Muscle of arm (tissue), 12 donors: ENCODE data around the gene CLIP3. TPM values are rescaled to one million over a fixed set of nuclear protein-coding genes. Genes with fewer than 3 reads are reported as not detected.

Experiments
- DNase-seq: peaks from one replicate; pipeline ENCODE4 v3.0.0-alpha.2; 2013
- polyA plus RNA-seq, 12 donors: library from polyadenylated mRNA; unstranded; fragments of 120-200 nt; gene quantifications; one replicate each; pipeline ENCODE4 v1.2.1, GENCODE V29; 2013; ENCODE audit not compliant: insufficient read length in 12 of 12

CLIP3 gene
- polyA plus RNA-seq, 12 donors: 13.4 to 88.9 (median 18.1) TPM; not detected in 1

GRCh38 chr19:36010402-36010801 is 22.3 kb downstream of the CLIP3 start:
- no peak for DNase-seq

GRCh38 chr19:36009633-36010379 is 22.9 kb downstream of the CLIP3 start:
- no peak for DNase-seq

GRCh38 chr19:36009220-36009619 is 23.5 kb downstream of the CLIP3 start:
- peak; percentile 56 for DNase-seq

GRCh38 chr19:36008336-36008978 is 24.2 kb downstream of the CLIP3 start, which contains the start of gene SYNE4:
SYNE4 (minus strand) TSS chr19:36008813; CDS start chr19:36008681, 132 bp downstream.
- DNase-seq: no peak

GRCh38 chr19:36006955-36007354 is 25.7 kb downstream of the CLIP3 start:
- DNase-seq: no peak

- DNase-seq: no peak
Measured at GRCh38 chr19:36003284-36003683, 29.4 kb downstream of the CLIP3 start.

- DNase-seq: no peak
Measured at GRCh38 chr19:36001605-36002004, 31.1 kb downstream of the CLIP3 start.

- DNase-seq: no peak
Measured at GRCh38 chr19:35996777-35997176, 35.9 kb downstream of the CLIP3 start.

- DNase-seq: peak; percentile 93
Measured at GRCh38 chr19:35995048-35995993, 37.4 kb downstream of the CLIP3 start, which contains the start of gene SDHAF1. SDHAF1 (plus strand) TSS chr19:35995188; CDS start chr19:35995275, 87 bp downstream.

GRCh38 chr19:35993923-35994598 is 38.6 kb downstream of the CLIP3 start:
- DNase-seq: no peak

- DNase-seq: no peak
Measured at GRCh38 chr19:35992907-35993765, 39.5 kb downstream of the CLIP3 start.

- no peak for DNase-seq
Measured at GRCh38 chr19:35991731-35992450, 40.8 kb downstream of the CLIP3 start.

- DNase-seq: no peak
Measured at GRCh38 chr19:35990771-35991730, 41.6 kb downstream of the CLIP3 start.

- DNase-seq: no peak
Measured at GRCh38 chr19:35990156-35990555, 42.5 kb downstream of the CLIP3 start.

- no peak for DNase-seq
Measured at GRCh38 chr19:35988824-35989223, 43.8 kb downstream of the CLIP3 start.

- DNase-seq: no peak
Measured at GRCh38 chr19:35987571-35987896, 45.1 kb downstream of the CLIP3 start.

- no peak for DNase-seq
Measured at GRCh38 chr19:35986664-35987570, 45.8 kb downstream of the CLIP3 start.

GRCh38 chr19:35986111-35986510 is 46.6 kb downstream of the CLIP3 start:
- no peak for DNase-seq
